GM21515 (cell line): ENCODE data around the gene LRP1B.
"Not testable (repeated sequence)": the region's sequence is repeated elsewhere in the genome, so short reads cannot be mapped to it uniquely, and the experiment has no call there.

Experiments used
- ATAC-seq: cut with Tn5 transposase; IDR thresholded peaks from one replicate; pipeline ENCODE4 v1.9.1; 2021; ENCODE audit not compliant: unreplicated experiment

The LRP1B gene

DNA sequence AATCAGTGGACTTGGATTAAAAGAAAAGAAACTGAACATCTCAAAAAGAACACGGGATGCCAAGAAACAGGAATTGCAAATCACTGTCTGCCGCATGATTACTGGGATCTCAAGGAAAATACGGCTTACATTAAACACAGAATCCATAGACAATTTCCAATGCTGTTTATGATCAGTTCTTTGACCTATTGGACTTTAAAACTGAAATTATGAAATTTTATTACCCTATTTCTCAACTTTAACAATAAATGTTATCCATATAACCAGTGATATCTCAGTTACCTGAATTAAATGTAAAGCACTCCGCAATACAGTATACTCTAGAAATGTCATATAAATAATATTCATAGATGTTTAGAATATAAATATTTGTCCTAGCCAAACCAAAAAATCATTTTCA is 1793.8 kb downstream of the LRP1B start:
- no peak for ATAC-seq

DNA sequence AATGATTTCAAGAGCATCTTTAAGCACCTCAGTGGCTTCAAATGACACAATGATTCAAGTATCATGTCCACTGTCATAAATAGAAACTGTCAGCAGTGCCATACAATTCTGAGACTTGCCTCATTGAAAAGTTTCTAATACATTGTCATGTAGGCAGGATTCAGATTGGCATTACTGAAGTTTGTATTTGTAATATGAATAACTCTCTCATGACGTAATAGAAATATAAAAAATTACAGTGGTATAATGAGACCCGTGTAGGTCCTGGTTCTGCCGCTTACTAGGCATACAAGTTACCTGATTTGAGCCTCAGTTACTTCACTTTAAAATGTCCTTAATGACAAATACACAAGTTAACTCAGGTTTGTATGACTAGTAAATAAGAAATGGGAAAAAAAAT is 1814.5 kb downstream of the LRP1B start:
- no peak for ATAC-seq

DNA sequence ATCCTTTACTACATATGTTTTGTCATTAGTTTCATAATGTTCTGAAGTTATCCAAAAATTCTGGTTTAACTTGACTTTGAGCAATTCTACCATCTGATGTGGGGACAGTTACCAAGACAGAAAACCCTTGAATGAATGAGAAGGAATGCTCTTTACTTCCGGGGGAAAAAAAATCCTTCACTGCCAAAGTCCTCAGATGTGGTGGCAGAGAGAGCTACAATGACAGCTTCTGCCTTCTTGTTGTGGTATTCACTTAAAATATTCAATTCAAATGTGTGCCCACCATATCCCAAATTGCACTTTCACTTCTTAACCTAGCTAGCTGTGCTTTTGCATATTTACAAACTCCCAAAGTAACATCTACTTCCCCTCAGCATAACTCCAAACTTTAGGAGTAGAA is 1818.9 kb downstream of the LRP1B start:
- ATAC-seq = no peak

DNA sequence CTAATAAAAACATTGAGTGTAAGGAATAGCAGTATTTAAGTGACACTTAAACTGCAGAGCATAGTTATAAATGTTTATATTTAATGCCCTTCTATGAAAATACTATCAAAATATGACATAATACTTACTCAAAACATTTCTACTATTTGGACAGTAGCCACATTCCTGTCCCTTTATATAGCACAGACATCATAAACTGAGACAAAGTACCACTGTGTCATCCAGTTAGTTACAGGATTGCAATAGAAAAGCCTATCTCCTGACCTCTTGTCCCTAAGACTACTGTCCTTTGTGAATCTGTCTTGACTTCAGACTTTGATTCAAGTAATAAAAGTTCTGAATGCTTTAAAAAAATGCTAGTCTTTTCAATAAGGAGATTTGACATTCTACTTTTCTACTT is 1822.1 kb downstream of the LRP1B start:
- ATAC-seq = no peak

DNA sequence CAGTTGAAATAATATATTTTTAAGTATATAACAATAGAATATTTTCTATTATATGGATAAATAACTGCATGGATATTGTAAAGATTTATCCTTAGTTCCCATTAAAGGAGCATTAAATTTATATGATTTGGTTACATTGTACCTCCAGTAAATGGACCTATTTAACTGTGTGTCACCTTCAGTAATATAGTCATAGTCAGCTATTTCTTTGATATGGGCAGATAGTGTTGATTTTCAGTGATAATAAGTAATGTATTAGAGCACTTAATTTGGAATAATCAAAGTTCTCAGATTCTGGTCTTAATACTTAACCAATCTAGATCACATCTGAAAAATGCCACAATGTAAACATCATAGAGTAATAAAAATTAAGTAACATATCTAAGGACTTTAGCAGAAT is 1823.3 kb downstream of the LRP1B start:
- ATAC-seq = no peak

DNA sequence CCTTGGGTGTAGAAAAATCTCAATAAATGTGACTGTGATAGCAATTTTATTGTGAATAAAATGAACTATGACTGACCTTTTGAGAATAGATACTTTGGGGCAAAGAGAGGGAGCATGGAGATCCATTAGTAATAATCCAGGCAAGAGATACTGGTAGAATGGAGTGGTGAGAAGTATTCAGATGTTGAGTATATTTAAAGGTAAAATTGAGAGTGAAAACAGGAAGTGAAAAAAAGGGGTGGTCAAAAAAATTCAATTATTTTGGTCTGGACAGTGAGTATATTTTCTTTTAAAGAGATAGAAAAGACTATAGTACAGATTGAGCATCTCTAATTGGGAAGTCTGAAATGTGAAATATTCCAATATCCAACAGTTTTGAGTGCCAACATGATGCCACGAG is 1835.0 kb downstream of the LRP1B start:
- no peak for ATAC-seq

DNA sequence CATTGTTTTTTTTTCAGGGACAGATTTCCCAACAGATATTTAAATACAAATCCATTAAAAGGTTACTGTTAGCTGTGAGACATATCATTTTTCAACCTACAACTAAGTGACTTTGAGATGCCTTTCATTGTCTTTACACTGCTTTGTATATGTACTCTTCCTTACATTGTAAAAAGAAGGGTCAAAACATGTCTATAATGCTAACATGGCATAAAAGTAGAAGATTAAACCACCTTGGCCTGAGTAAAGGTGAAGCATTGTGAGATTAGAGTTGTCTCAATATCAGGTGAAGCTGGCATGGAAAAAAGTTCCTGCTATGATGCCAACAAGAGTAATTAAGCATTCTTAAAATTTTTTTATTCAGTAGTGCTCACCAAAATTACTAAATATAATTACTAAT is 1842.1 kb downstream of the LRP1B start:
- ATAC-seq = no peak

DNA sequence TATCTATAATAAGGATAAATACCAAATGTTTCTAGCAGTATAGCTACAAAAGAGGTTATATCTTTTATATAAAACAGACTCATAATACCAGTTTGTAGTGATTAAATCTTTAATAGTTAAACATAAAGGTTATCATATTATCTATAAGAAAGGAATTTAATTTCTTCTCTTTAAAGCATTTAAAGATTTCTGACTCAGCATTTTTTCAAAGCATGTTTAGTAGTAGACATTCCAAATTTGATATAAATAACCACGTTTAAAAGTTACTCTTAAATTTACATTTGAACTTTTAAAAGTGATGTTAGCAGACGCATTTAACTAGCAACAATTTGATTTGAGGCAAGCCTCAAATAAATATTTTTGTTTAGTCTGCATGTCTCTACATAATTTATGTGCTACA is 1842.6 kb downstream of the LRP1B start:
- ATAC-seq = no peak

DNA sequence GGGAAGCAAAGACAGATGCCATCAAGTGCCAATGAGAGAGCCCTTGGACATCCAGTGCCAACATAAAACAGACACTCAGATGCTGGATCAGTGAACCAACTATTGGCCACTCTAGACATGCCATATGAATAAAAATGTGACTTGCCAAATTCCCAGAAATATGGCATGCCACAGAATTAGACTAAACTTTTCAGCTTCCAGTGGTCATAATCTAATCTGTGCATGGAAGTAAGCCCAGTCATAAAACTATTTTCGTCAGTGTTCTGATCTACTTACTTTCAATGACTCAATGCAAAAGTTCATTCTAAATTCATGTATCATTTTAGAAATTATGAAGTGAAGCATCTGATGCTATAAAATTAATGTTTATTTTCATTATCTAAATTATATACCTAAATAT is 1844.4 kb downstream of the LRP1B start:
- ATAC-seq = no peak

DNA sequence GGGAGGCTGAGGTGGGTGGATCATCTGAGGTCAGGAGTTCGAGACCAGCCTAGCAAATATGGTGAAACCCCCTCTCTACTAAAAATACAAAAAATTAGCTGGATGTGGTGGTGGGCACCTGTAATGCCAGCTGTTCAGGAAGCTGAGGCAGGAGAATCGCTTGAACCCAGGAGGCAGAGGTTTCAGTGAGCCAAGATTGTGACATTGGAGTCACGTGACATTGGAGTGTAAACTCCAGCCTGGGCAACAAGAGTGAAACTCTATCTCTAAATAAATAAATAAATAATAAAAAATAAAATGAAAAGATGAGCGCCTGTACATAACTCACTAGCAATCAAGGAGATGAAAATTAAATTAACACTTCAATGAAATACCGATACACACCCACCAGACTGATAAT is 1853.5 kb downstream of the LRP1B start:
- not testable (repeated sequence) for ATAC-seq

DNA sequence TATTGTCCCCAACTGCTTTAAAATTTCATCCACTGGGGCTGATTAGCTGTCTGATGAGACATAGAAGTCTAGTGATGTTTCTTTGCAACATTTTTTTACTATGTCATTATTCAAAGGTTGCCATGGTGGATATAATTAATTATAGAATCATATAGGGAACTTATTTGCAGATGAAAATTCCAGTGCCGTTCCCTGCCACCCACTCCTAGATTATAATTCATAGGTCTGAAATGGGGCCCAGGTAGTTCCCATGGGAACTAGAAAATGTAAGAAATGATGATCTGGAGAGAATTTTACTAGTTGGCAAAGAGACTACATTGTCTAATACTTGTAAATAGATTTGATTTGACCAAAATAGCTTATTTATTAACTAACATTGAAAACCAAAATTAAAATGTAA is 1854.2 kb downstream of the LRP1B start:
- no peak for ATAC-seq

DNA sequence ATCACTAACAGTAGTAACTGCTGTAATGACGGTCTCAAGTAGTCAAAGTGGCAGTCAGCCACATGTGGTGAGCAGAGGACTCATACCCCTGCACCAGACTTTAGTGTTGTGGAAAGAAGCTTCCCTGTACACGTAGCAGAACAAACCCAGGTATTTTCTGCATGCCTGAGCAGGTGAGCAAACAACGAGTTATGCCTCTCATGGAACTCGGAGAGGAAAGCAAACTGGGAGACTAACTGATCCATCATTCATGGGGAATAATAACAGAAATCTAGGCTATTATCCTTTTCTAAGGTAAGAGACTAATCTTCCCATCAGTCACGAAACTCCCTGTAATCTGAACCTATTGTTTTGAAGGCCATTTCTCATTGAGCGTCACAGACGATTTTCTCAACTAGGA is 1855.4 kb downstream of the LRP1B start:
- ATAC-seq = no peak

DNA sequence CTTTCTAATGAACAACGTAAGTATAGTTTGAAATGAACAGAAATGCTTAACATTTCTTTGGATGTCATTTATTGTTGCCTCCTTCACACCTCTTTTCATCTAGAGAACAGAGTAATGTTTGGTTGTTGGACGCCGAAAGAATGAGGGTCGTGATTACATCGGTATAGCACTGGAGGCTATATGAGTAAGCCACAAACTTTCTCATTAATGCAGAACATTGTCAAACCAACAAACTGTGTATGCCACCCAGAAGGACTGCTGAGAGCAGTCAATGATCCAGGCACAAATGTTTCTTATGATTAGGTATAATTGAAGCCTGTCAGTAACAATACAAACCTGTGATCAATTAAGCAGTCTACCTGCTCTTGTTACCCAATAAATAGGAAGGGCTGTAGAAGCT is 1855.9 kb downstream of the LRP1B start:
- no peak for ATAC-seq

DNA sequence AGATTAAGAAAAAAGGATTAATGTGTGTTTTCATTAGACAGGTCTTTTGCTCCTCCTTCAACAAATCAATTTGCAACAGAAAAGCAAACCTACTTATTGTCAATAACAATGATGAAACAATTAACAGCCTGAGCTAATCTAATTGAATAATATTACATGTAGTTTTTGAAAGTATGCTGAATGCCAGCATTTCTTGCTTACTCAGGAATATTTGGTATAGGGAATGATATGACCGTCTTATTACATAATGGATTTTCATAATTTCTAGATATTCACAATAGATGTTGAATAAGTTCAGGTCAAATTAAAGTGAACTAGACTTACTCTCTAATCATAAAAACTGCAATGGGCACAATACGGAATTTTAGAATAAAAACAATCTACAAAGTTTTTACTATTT is 1856.9 kb downstream of the LRP1B start:
- ATAC-seq = no peak

DNA sequence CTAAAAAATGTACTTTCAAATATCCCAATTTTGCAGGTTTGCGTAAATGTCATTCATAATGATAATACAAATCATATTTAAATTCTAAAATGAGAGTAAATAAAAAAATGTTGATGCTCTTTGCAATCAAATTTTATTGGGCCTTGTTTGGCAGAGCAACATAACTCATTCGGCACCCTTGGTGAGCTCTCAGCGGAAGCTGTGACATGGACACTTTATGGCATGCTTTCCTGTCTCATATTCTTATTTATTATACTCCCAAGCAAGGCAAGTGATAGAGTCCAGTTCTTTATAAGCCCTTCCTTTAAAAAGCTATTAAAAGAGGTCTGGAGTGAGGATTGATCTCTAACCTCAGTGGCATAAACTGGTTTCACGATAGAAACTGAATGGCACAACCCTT is 1857.4 kb downstream of the LRP1B start:
- no peak for ATAC-seq

DNA sequence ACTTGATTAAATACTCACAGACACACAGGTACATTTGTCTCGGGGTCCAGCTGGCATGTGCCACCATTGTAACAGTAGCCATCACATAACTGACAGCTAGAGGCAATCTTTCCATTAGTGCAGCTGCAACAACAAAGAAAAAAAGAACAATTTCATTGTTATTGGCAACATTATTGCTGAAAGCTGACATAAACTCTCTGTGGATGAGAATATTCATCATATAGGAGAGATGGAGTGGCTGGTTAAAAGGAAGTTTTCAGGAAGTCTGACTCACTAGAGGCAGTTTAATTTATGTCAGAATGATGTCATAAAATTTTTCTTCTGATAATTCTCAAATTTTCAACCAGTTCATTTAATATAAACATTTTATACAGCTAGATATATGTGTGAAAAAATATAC is 1860.6 kb downstream of the LRP1B start:
- ATAC-seq = no peak

DNA sequence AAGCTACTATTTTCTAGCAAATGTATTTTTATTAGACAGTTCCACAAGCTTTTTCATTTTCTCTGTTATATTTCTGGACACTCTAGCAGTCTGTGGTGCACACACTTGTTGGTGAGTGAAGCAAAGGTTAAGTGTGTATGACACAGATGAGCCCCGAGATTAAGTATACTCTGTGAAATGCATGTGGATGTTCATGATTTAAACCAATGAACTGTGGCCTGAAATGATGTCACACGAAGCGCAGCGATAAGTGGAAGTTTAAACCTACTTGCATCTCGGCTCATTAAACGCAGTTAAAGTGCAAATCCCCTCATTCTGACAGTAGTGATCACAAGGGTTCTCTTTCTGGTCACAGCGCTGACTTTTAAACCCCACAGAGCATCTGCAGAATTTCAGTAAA is 1861.8 kb downstream of the LRP1B start:
- no peak for ATAC-seq

DNA sequence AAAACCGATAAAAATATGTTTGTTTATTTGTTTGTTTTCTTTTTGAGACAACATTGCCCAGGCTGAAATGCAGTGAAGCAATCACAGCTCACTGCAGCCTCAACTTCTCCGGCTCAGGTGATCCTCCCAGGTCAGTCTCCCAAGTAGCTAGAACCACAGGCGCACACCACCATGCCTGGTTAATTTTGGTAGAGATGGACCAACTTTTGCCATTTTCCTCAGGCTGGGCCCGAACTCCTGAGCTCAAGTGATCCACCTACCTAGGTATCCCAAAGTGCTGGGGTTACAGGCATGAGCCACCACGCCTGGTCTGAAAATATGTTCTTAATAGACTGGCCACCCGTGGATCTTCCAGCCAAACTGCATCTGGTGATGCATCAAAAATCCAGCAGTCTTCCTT is 1867.9 kb downstream of the LRP1B start:
- ATAC-seq = no peak

DNA sequence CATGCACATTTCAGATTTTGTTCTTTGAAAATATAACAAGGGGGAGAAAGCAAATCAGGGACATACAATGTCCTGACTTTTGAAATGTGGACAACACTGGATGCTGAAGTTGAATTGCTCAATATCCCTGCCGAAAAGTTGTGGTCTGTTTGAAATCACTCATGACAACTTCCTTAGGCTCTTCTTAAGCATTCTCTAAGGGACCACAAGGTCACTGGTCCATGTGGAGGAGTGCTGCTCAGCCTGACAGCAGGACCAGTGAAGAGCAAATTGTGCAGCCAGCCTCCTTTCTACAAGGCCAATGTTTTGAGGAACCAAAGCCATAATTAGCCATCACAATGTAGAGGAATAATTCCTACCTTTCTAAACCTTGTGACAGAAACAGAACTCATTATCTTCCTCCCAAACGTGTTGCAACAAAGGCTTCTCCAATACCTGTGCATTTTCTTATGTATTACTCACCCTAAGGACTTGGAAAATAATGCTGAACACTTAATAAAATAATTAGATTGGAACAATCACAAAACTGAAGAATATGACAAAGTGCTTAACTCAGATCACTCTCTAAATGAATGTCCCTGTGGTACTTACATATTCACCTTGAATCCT is 1873.0 kb downstream of the LRP1B start:
- ATAC-seq = no peak

DNA sequence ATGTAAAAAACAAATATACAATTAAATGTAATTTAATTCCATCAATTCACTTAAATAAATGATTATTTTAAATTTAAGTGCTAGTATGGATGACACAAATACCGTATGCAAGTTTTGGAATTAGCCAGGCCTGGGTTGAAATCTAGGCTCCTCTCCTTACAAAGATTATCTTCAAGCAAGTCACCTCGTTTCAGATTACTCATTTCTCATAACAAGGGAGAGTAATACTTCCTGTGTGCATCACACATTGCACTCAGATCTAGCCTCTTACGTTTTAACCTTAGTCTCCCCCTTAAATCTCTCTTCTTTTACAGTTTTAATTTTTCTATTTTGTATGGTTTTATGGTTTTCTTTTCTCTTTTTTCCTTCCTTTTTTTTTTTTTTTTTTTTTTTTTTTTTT is 1874.7 kb downstream of the LRP1B start:
- ATAC-seq = no peak

DNA sequence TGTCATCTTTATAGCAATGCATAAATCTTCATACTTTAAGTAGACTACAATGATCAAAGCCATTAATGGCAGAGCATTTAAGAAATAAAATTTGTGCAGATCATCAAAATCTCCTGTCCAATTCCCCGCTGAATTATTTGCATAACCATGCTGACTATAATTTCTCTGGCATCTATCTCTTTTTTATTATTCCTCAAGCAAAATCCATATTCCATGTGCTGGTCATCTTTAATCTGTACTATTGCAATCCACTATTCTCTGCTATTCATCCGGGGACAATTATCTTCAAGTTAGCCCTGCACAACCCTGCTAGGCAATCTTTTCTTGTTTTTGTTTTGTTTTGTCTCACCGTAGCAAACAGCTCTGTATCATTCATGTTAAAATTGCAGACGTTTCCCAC is 1881.0 kb downstream of the LRP1B start:
- no peak for ATAC-seq

DNA sequence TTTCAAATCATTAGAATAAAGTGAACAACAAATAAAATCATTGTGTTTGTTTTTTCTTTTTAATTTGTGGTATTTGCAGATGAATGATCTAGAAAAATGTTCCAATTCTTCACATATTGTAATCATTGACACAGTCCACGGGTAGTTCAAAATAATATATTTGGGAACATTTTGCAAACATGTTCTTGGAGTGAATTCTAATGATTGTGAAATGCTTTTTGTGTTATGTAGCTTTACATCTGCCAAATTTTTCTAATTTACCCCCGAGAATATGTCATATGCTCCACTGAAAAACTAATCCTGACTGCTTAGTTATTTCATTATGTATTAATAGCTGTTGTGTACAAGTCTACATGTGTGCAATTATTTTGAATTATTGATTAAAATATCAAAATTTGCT is 1882.2 kb downstream of the LRP1B start:
- no peak for ATAC-seq

DNA sequence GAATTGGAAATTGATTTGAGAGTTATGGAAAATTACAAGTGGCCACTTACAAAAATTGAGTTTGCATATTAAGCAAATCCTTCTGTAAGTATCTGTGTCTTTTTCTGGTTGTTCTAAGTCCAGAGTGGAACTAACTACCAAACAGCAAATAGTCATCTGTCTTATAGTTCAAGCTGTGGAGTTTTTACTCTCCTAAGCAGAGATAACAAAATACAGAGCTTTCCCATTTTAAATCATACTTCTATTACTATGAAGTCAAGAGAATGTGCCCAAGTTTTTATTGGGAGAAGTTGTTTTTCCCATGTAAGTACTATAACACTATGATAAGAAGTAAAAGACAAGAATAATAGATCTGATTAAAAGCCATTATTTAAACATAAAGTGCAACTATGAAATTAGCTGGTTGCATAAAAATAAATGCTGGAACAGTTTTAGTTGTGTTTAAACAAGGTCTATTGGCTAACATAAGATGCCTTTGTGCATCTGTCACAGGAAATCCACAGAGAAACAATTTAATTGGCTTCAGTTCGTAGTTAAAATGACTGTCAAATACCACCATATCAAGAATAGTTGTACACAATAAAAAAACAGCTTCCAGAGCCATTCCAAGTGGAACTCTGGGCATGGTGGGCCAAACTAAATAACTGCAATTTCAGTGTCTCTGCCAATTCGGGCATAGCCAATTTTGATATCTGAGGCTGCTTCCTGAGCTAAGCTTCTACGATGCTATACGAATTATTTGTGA is 1883.2 kb downstream of the LRP1B start:
- no peak for ATAC-seq
